Measurements from ENCODE around the gene MFSD1.
"Not testable (repeated sequence)": the region's sequence is repeated elsewhere in the genome, so short reads cannot be mapped to it uniquely, and the experiment has no call there.

The MFSD1 gene

GRCh38 chr3:158775426-158776410 is 26.1 kb upstream of the MFSD1 start:
- DNase-seq (ENCODE audit: low read depth in 2 of 2), result no peak

GRCh38 chr3:158776531-158776930 is 25.3 kb upstream of the MFSD1 start:
- DNase-seq (ENCODE audit: low read depth in 2 of 2), result no peak

DNA sequence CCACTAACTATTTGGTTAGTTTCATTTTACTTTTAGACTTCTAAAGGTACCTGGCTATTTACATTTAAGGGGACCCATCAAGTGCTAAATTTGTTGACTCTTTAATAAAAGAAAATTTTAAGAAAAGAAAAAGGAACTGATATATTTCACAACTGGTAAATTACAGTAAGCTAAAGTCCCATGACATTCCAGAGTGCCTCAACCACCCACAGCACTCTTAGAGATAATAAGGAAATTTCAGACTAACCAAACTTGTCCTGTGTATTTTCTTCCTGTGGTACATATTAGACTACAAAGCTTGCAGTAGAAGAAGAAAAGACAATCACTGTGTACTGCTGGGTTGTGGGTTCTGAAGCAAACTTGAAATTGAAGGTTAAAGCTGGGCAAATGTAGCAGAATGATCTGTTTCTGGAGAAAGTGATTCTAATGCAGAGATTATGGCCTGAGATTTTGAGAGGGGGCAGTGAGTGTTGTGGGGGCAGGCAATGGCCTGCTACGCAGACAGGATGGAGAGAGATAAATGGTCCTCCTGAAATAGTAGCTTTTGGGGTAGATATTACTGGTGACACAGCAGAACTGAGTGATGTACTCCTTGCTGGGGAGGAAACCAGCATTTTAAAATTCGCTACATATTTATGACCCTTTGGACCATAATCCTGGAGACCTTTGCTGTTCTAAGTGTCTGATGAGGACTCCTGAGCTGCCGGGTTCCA is 24.5 kb upstream of the MFSD1 start:
- no peak for DNase-seq (ENCODE audit: low read depth in 2 of 2)

DNA sequence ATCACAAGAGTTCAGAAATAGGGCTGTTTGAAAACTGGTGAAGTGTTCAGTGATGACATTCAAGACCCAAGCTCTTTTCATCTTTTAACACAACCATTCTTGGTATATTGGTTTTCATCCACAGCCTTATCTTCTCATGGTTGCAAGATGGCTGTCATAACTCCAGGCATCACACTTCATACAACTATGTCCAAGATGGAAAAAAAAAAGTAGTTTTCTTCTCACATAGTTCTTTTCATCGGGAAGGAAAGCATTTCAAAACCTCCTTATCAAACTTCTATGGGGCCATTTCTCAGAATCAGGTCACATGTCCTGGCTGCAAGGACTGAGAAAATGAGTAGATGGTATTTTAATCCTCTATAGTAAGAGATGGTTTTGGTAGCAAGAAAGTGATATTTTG is 21.1 kb upstream of the MFSD1 start:
- DNase-seq (ENCODE audit: low read depth in 2 of 2), result no peak

- DNase-seq (ENCODE audit: low read depth in 2 of 2), result no peak
Measured at GRCh38 chr3:158781191-158781590, 20.7 kb upstream of the MFSD1 start.

DNA sequence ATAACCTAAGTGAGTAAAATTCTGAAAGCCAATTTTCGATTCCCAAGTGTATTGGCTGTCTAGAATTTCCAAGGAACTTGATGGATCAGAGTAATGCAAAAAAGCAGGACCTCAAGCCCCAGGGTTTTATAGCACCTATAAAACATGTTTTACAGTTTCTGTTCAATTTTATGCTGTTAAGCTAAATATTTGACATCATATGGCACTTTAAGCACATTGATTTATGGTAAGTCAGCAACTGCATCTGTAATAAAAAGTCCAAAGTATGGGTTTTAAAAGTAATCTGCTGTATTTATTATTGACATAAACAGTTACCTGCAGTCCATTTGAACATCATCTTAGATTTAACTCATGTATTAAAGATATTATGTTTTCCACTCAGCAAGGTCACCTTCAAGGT is 20.0 kb upstream of the MFSD1 start:
- DNase-seq (ENCODE audit: low read depth in 2 of 2), result no peak

GRCh38 chr3:158782283-158782989 is 19.4 kb upstream of the MFSD1 start:
- DNase-seq (ENCODE audit: low read depth in 2 of 2), result no peak

DNA sequence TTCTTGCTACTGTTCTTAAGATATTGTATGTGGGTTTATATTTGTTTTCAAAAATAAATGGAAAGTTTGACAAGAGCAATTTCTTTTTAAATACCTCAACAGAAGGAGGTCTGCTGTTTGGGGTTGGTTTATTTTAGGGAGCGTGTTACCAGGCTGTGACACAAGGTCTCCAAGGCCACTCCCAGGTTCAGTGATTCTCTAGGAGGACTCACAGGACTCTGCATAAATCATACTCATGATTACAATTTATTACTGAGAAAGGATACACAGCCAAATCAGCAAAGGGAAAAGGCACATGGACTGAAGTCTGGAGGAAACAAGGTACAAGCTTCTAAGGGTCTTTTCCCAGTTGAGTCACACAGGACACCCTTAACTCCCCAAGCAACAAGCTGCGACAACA is 18.8 kb upstream of the MFSD1 start:
- DNase-seq (ENCODE audit: low read depth in 2 of 2), result no peak

GRCh38 chr3:158785972-158786371 is 15.9 kb upstream of the MFSD1 start:
- DNase-seq (ENCODE audit: low read depth in 2 of 2), result no peak

GRCh38 chr3:158788446-158788845 is 13.4 kb upstream of the MFSD1 start:
- no peak for DNase-seq (ENCODE audit: low read depth in 2 of 2)

DNA sequence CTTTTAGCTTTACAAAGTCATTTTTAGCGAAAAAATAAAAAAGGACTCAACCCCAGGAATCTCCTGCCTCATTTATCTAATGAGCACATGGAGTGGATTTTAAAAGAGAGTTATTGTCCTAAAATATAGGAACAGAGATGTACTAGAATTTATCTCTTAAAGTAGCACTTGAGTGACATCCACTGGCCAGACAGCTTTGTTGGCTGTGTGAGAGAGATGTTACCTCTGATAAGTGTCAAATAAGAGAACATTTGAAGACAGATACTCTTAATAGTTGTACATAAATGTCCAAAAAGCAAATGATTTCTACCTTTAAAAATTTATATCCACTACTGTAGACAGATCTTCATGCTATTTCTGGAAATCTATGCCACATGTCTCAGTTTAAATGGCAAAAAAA is 12.3 kb upstream of the MFSD1 start:
- DNase-seq (ENCODE audit: low read depth in 2 of 2), result no peak

DNA sequence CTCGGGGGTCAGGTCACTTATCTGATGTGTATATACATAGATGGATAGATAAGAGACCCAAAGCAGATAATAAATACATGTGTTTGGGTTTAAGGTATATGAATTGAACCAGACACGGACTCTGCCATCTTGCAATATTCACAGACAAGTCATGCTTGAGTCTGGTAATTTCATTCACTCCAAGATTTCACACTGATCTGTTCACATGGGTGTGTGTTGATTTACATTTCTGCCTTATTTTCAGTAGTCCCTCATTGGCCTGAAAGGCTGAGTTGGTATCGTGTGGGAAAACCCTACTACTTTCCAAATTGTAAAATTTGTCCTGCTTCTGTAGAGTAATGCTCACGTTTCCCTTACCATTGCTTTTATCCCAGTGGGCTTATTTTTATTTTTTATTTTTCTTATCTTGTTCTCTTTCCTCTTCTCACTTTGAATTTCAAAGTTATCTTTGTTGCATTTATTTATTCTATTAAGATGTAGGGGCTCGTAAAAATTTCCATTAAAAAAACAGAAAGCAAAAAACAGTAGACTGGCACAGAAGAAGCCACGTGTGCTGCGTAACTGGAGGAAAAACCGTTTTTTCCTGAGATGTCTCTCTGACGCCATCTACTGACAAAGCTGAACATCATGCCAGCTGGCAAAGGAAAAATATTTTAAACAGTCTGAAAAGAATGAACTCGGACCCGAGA is 10.8 kb upstream of the MFSD1 start:
- DNase-seq (ENCODE audit: low read depth in 2 of 2), result peak in 1 of 2 experiments; percentile 8

DNA sequence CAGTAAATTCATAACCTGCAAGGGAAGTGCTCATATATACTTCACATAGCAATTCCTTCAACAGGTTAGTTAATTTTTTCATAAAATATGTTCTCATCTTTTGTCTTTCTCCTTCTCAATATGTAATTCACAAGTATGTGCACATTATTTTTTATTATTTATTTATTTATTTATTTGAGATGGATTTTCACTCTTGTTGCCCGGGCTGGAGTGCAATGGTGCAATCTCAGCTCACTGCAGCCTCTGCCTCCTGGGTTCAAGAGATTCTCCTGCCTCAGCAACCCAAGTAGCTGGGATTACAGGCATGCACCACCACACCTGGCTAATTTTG is 10.3 kb upstream of the MFSD1 start:
- DNase-seq (ENCODE audit: low read depth in 2 of 2), result not testable (repeated sequence)

DNA sequence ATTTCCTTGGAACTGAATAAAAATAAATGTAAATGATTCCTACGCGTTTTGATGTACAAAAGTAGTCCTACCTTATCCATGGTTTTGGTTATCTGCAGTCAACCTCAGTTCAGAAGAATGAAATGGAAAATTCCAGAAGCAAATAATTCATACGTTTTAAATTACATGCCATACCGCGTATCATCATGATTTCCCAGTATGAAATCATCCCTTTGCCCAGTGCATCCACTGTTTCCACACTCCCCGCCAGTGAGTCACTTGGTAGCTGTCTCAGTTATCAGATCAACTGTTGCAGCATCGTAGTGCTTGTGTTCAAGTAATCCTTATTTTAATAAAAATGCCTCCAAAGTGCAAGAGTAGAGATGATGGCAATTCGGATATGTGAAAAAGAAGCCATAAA is 9.1 kb upstream of the MFSD1 start:
- DNase-seq (ENCODE audit: low read depth in 2 of 2), result no peak

DNA sequence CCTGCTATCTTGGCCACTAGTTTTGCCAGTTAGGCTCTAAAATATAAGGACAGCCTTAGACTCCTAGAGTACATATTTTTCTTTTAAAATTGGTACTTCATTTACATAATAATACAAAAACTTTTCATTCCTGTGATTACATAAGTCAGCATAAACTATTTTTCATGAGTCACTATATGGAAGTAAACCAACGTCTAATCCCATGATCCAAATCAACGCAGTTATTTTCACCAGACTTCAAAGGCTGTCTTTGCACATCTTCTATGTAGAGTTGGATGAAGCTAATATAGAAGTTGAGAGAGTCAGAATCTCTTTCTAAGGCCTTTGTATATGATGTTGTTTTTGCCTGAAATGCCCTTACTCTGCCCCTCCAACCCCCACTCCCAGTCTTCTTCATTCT is 7.6 kb upstream of the MFSD1 start:
- no peak for DNase-seq (ENCODE audit: low read depth in 2 of 2)

GRCh38 chr3:158794936-158795518 is 6.8 kb upstream of the MFSD1 start:
- no peak for DNase-seq (ENCODE audit: low read depth in 2 of 2)

GRCh38 chr3:158801201-158801600 is 653 bp upstream of the MFSD1 start:
- DNase-seq (ENCODE audit: low read depth in 2 of 2), result no peak

DNA sequence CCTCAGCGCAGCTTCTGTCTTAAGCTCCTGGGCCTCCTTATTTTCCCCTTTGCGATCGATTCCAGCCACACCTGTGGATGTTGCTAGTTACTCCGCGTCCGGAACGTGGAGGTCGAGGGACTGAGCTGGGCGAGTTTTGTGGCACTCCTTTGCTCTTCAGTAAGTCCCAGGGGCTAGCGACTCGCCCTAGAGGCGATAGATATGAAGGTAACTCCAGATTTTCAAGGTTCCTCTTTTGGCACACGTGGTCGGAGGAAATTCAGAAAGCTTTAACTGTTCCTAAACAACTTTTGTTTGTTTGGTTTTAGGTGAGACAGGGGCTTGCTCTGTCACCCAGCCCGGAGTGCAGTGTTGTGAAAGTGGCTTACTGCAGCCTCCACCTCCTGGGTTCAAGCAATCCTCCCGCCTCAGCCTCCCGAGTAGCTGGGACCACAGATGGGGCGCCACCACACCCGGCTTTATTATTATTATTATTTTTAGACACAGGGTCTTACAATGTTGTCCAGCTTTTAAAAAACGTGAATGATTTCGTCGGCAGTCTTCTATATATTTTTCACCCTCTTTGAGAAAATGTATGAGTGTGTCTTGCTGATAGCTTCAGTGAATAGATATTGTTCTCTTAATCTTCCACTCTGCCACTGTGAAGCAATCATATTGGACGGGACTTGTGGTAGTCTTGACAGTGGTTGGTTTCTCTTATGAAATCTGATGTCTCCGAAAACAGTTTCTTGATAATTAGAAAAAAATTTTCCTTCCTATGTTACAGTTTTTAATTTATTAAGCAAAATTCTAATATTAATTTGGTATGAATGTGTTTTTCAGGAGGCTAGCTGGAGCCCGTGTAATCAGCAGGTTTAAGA is 785 bp downstream of the MFSD1 start:
- DNase-seq (ENCODE audit: low read depth in 2 of 2), result no peak

DNA sequence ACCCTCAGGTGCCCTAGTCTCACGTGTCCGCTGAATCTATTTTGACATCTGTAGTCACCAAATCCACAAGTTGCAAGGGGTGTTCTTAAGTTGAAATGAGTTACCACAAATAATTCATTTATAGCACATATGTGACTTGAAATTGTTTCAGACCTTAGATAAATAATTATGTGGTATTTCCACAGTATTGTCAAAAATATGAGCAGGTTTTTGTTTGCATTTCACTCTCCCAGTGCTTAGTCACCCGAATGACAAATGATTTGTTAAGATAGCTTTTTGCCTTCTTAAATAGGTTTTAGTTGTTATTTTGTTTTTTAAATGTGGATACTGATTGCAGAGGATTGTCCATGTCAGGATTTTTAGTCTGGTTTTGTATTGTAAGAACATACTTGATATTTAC is 2.6 kb downstream of the MFSD1 start:
- no peak for DNase-seq (ENCODE audit: low read depth in 2 of 2)

- no peak for DNase-seq (ENCODE audit: low read depth in 2 of 2)
Measured at GRCh38 chr3:158808697-158809096, 6.8 kb downstream of the MFSD1 start.

- DNase-seq (ENCODE audit: low read depth in 2 of 2), result no peak
Measured at GRCh38 chr3:158809642-158810041, 7.8 kb downstream of the MFSD1 start.
